Measurements from ENCODE around the gene CLPTM1L. TPM values are rescaled to one million over a fixed set of nuclear protein-coding genes. Genes with fewer than 3 reads are reported as not detected.

The CLPTM1L gene
- total RNA-seq, 1 experiment from 2014 or later, result 127 TPM

DNA sequence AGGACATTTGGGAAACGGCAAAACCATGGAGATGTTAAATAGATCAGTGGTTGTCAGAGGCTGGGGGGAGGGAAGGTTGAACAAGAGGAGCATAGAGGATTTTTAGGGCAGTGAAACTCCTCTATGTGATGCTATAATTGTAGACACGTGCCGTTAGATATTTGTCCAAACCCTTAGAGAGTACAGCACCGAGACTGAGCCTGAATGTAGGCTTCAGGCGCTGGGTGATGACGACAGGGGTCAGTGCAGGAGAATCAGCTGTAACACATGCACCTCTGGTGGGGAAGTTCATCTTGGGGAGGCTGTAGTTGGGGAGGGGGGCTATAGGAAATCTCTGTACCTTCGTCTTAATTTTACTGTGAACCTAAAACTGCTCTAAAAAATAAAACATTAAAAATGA lies 22.2 kb upstream of the CLPTM1L start:
- Mint-ChIP-seq H3K4me3 (ENCODE audit: low read depth, unreplicated experiment) (no peak overlapping the region), H3K9me3 (ENCODE audit: low read depth, unreplicated experiment) (no peaks in the 10 kb centered on the region), H3K36me3 (ENCODE audit: insufficient read depth, unreplicated experiment) (no peaks in the 10 kb centered on the region), H3K27ac (ENCODE audit: unreplicated experiment) (no peak overlapping the region), H3K27me3 (ENCODE audit: unreplicated experiment) (peaks cover 100% of the 10 kb centered on the region), H3K4me1 (ENCODE audit: low read depth, unreplicated experiment) (no peaks in the 10 kb centered on the region)
- TF ChIP-seq, protein P1, sequence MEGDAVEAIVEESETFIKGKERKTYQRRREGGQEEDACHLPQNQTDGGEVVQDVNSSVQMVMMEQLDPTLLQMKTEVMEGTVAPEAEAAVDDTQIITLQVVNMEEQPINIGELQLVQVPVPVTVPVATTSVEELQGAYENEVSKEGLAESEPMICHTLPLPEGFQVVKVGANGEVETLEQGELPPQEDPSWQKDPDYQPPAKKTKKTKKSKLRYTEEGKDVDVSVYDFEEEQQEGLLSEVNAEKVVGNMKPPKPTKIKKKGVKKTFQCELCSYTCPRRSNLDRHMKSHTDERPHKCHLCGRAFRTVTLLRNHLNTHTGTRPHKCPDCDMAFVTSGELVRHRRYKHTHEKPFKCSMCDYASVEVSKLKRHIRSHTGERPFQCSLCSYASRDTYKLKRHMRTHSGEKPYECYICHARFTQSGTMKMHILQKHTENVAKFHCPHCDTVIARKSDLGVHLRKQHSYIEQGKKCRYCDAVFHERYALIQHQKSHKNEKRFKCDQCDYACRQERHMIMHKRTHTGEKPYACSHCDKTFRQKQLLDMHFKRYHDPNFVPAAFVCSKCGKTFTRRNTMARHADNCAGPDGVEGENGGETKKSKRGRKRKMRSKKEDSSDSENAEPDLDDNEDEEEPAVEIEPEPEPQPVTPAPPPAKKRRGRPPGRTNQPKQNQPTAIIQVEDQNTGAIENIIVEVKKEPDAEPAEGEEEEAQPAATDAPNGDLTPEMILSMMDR (IDR thresholded peaks at IDR 0.05; ENCODE audit: unreplicated experiment), result no peak
- CTCF ChIA-PET, result no interaction called here
- intact Hi-C loops (cut with micrococcal nuclease; ENCODE audit: unreplicated experiment), result no loop called here
- no peak for DNase-seq
- BruUV-seq (replicated peaks), result no TSS peak

DNA sequence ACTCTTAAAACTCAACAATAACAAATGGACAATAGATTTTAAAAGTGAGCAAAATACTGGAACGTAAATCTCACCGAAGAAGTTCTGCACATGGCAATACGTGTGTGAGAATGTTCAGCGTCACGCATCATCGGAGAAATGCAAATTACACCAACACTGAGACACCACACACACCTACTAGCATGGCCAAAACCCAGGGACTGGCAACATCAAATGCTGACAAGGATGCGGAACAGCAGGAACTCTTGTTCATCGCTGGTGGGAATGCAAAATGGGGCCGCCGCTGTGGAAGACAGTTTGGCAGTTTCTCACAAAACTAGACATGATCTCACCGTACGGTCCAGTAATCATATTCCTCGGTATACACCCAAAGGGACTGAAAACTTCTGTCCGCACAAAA lies 21.6 kb upstream of the CLPTM1L start:
- BruUV-seq (replicated peaks), result no TSS peak
- no peak overlapping the region for H3K4me3 Mint-ChIP-seq (ENCODE audit: low read depth, unreplicated experiment)
- H3K27me3 Mint-ChIP-seq (ENCODE audit: unreplicated experiment), result peaks cover 95% of the 10 kb centered on the region

DNA sequence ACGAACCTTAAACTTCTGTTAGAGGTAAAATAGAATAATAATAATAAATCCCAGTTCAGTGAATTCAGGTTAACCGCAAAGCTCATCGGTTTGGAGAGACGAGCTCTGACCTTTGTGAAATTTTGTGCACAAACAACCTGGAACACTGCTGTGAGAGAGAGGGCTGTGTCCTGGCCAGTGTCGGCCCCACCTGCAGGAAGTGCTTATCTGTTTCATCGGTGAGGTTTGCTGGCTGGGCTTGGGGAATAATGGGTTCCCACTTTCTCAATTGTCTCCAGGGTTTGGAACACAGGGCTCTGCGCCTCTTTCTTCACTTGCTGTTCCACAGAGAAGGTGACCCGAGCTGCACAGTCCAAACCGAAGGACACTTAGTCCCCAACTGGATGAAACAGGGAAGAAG lies 19.3 kb upstream of the CLPTM1L start:
- DNase-seq, result no peak
- Mint-ChIP-seq H3K4me1 (ENCODE audit: low read depth, unreplicated experiment) (no peaks in the 10 kb centered on the region), H3K36me3 (ENCODE audit: insufficient read depth, unreplicated experiment) (no peaks in the 10 kb centered on the region), H3K27me3 (ENCODE audit: unreplicated experiment) (peaks cover 83% of the 10 kb centered on the region), H3K27ac (ENCODE audit: unreplicated experiment) (no peak overlapping the region), H3K4me3 (ENCODE audit: low read depth, unreplicated experiment) (no peak overlapping the region), H3K9me3 (ENCODE audit: low read depth, unreplicated experiment) (no peaks in the 10 kb centered on the region)
- intact Hi-C loops (cut with micrococcal nuclease; ENCODE audit: unreplicated experiment), result no loop called here
- CTCF ChIA-PET, result no interaction called here
- BruUV-seq (replicated peaks), result no TSS peak
- TF ChIP-seq, protein P1 (IDR thresholded peaks at IDR 0.05; ENCODE audit: unreplicated experiment), result no peak

More for the DNA sequence above, 21.6 kb upstream of the CLPTM1L start:
- TF ChIP-seq, protein P1 (IDR thresholded peaks at IDR 0.05; ENCODE audit: unreplicated experiment), result no peak
- H3K27ac Mint-ChIP-seq (ENCODE audit: unreplicated experiment), result no peak overlapping the region
- no peaks in the 10 kb centered on the region for H3K4me1 Mint-ChIP-seq (ENCODE audit: low read depth, unreplicated experiment)
- CTCF ChIA-PET, result no interaction called here
- no peaks in the 10 kb centered on the region for H3K9me3 Mint-ChIP-seq (ENCODE audit: low read depth, unreplicated experiment)
- intact Hi-C loops (cut with micrococcal nuclease; ENCODE audit: unreplicated experiment), result no loop called here
- H3K36me3 Mint-ChIP-seq (ENCODE audit: insufficient read depth, unreplicated experiment), result no peaks in the 10 kb centered on the region
- no peak for DNase-seq

DNA sequence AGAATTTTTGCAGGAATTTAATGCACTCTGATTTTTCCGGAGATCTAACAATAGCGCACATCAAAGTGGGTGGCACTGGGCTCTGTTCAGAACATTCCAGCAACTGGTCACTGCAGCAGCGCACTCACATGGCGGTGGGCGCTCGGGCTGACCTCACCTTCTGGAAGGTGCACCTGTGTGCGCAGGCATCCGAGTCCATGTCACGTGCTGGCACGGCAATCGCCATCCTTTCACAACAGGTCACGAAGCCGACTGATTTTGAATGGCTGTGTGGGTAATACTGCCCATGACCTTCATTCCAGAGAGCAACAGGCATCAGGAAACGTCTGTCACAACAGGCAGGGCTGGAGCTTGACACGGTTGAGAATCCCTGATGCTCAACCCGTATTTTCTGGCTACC lies 18.7 kb upstream of the CLPTM1L start:
- Mint-ChIP-seq H3K27me3 (ENCODE audit: unreplicated experiment) (peaks cover 80% of the 10 kb centered on the region), H3K4me1 (ENCODE audit: low read depth, unreplicated experiment) (no peaks in the 10 kb centered on the region), H3K9me3 (ENCODE audit: low read depth, unreplicated experiment) (no peaks in the 10 kb centered on the region), H3K27ac (ENCODE audit: unreplicated experiment) (no peak overlapping the region), H3K4me3 (ENCODE audit: low read depth, unreplicated experiment) (no peak overlapping the region), H3K36me3 (ENCODE audit: insufficient read depth, unreplicated experiment) (no peaks in the 10 kb centered on the region)
- no peak for DNase-seq
- BruUV-seq (replicated peaks), result no TSS peak
- TF ChIP-seq, protein P1 (IDR thresholded peaks at IDR 0.05; ENCODE audit: unreplicated experiment), result no peak
- CTCF ChIA-PET, result interaction anchor here (0.6 kb wide), 1 partner anchor 16 kb away, joined by 3 read pairs; no protein-coding TSS in a partner anchor
- intact Hi-C loops (cut with micrococcal nuclease; ENCODE audit: unreplicated experiment), result no loop called here

Data from Calu3 (cell line).